Mesenchymal stem cell (in vitro differentiated cells and primary cell): ENCODE results near the gene NPLOC4.
A peak's percentile ranks its signal among the peaks of the same experiment; 100 is the strongest.
"Not testable (repeated sequence)": the region's sequence is repeated elsewhere in the genome, so short reads cannot be mapped to it uniquely, and the experiment has no call there.

Experiments used
- DNase-seq: peaks from one replicate; pipeline ENCODE4 v3.0.0-alpha.2; 2013
- H2AFZ ChIP-seq: one replicate; pipeline ENCODE4 v1.6.1; 2013; ENCODE audit warnings: low read depth, mild to moderate bottlenecking, control low read depth, inconsistent platforms, low read length, moderate library complexity
- H2AK5ac ChIP-seq: 2 replicates; pipeline ENCODE4 v1.6.1; 2013; ENCODE audit warnings: low read length, moderate library complexity, mild to moderate bottlenecking, inconsistent platforms; ENCODE audit not compliant: severe bottlenecking
- H2BK120ac ChIP-seq: one replicate; pipeline ENCODE4 v1.6.1; 2013; ENCODE audit warnings: low read depth, mild to moderate bottlenecking, inconsistent platforms, low read length, moderate library complexity
- H2BK12ac ChIP-seq, 2 experiments: one replicate each; pipeline ENCODE4 v1.6.1; 2013; ENCODE audit warnings: inconsistent platforms in 2 of 2, low read length in 2 of 2, mild to moderate bottlenecking in 2 of 2, moderate library complexity in 2 of 2, control low read depth in 1 of 2
- H2BK15ac ChIP-seq: one replicate; pipeline ENCODE4 v1.6.1; 2013; ENCODE audit warnings: mild to moderate bottlenecking, low read depth, inconsistent platforms; ENCODE audit not compliant: poor library complexity, severe bottlenecking
- H2BK5ac ChIP-seq: 2 replicates; pipeline ENCODE4 v1.6.1; 2013; ENCODE audit warnings: low read depth, mild to moderate bottlenecking, low read length, control low read depth, inconsistent platforms; ENCODE audit not compliant: poor library complexity, severe bottlenecking
- H3K14ac ChIP-seq, 2 experiments: one replicate each; pipeline ENCODE4 v1.6.1; 2013; ENCODE audit warnings: inconsistent platforms in 2 of 2, low read length in 2 of 2, control low read depth in 1 of 2, mild to moderate bottlenecking in 1 of 2, moderate library complexity in 1 of 2
- H3K18ac ChIP-seq, 2 experiments: one replicate each; pipeline ENCODE4 v1.6.1; 2013; ENCODE audit warnings: inconsistent platforms in 2 of 2, low read length in 2 of 2, control low read depth in 1 of 2, low read depth in 1 of 2, mild to moderate bottlenecking in 1 of 2
- H3K23ac ChIP-seq, 2 experiments: one replicate each; pipeline ENCODE4 v1.6.1; 2013; ENCODE audit warnings: inconsistent platforms in 2 of 2, low read length in 2 of 2, mild to moderate bottlenecking in 2 of 2, moderate library complexity in 2 of 2, control low read depth in 1 of 2
- H3K27ac ChIP-seq: 2 replicates; pipeline ENCODE4 v1.5.1; 2013; ENCODE audit warnings: mild to moderate bottlenecking, moderate library complexity, low read length, control low read depth, inconsistent platforms; ENCODE audit not compliant: poor library complexity, severe bottlenecking
- H3K27me3 ChIP-seq, 2 experiments: 2 replicates each; pipeline versions ENCODE4 v1.6.1 to v1.7.0; 2013; ENCODE audit warnings: low read length in 2 of 2, mild to moderate bottlenecking in 2 of 2, moderate library complexity in 2 of 2, control low read depth in 1 of 2, inconsistent platforms in 1 of 2; ENCODE audit not compliant: control insufficient read depth in 1 of 2, insufficient read depth in 1 of 2
- H3K36me3 ChIP-seq, 2 experiments: 2 replicates each; pipeline versions ENCODE4 v1.6.1 to v1.7.0; 2013; ENCODE audit warnings: low read length in 2 of 2, control low read depth in 1 of 2, inconsistent platforms in 1 of 2, low read depth in 1 of 2, mild to moderate bottlenecking in 1 of 2; ENCODE audit not compliant: insufficient read depth in 2 of 2, control insufficient read depth in 1 of 2
- H3K4ac ChIP-seq, 2 experiments: one replicate each; pipeline ENCODE4 v1.6.1; 2013; ENCODE audit warnings: inconsistent platforms in 2 of 2, low read length in 2 of 2, mild to moderate bottlenecking in 2 of 2, moderate library complexity in 2 of 2, control low read depth in 1 of 2, low read depth in 1 of 2
- H3K4me1 ChIP-seq: 2 replicates; pipeline ENCODE4 v1.6.1; 2013; ENCODE audit warnings: low read depth, low read length, control low read depth; ENCODE audit not compliant: control insufficient read depth, insufficient read depth
- H3K4me2 ChIP-seq: 2 replicates; pipeline ENCODE4 v1.6.1; 2013; ENCODE audit warnings: low read length, mild to moderate bottlenecking, inconsistent platforms; ENCODE audit not compliant: poor library complexity, severe bottlenecking
- H3K4me3 ChIP-seq, 2 experiments: 2 replicates each; pipeline versions ENCODE4 v1.5.1 to v1.7.0; 2013; ENCODE audit warnings: low read length in 2 of 2, mild to moderate bottlenecking in 2 of 2, control low read depth in 1 of 2, low read depth in 1 of 2; ENCODE audit not compliant: insufficient read depth in 1 of 2
- H3K79me1 ChIP-seq: replicated peaks from 2 replicates; pipeline ENCODE4 v1.6.1; 2013; ENCODE audit warnings: mild to moderate bottlenecking, control low read depth, low read length, inconsistent platforms; ENCODE audit not compliant: poor library complexity, severe bottlenecking
- H3K9ac ChIP-seq: 2 replicates; pipeline ENCODE4 v1.7.0; 2013; ENCODE audit warnings: mild to moderate bottlenecking, low read length, moderate library complexity
- H3K9me3 ChIP-seq: 2 replicates; pipeline ENCODE4 v1.7.0; 2013; ENCODE audit warnings: mild to moderate bottlenecking, low read length; ENCODE audit not compliant: control insufficient read depth
- H4K8ac ChIP-seq: one replicate; pipeline ENCODE4 v1.6.1; 2013; ENCODE audit warnings: inconsistent platforms, mild to moderate bottlenecking, low read length, moderate library complexity
- H4K91ac ChIP-seq: one replicate; pipeline ENCODE4 v1.6.1; 2013; ENCODE audit warnings: mild to moderate bottlenecking, low read length, inconsistent platforms
- whole genome bisulfite sequencing: methylation state at CpG from one replicate; pipeline ENCODE4 v1.1.7; 2013; ENCODE audit warnings: mixed read lengths; 5-methylcytosine and 5-hydroxymethylcytosine counted together

NPLOC4 gene

DNA sequence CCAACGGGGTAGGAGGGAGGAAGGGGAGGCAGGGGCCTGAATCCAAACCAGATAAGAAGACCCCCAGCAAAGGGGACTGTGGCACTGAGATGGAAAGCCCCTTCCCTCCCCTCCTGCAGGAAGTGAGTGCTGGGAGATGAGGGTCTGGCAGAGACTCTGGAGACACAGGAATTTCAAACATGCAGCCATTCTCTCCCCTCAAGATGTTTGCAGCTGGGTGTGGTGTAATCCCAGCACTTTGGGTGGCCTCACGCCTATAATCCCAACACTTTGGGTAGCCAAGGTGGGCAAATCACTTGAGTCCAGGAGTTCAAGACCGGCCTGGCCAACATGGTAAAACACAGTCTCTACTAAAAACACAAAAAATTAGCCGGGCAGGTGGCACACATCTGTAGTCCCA is 50.8 kb downstream of the NPLOC4 start:
- H3K23ac ChIP-seq = no peak overlapping the region
- no peak overlapping the region for H2BK15ac ChIP-seq
- H3K27me3 ChIP-seq = no peaks in the 10 kb centered on the region
- 74% methylated on average over 4 of the region's 4 CpGs for WGBS
- H3K4me2 ChIP-seq = no peak overlapping the region
- H3K4ac ChIP-seq = no peak overlapping the region
- H2BK12ac ChIP-seq = no peak overlapping the region
- H3K79me1 ChIP-seq = peaks cover 27% of the 10 kb centered on the region
- H2AK5ac ChIP-seq = no peak overlapping the region
- DNase-seq = no peak
- no peak overlapping the region for H2AFZ ChIP-seq
- H3K4me3 ChIP-seq = no peak overlapping the region
- H3K14ac ChIP-seq = no peak overlapping the region
- no peak overlapping the region for H2BK120ac ChIP-seq
- H2BK5ac ChIP-seq = no peak overlapping the region
- no peak overlapping the region for H4K91ac ChIP-seq
- H3K36me3 ChIP-seq = peaks cover 65 to 88% of the 10 kb centered on the region in 2 experiments
- H4K8ac ChIP-seq = no peak overlapping the region
- H3K4me1 ChIP-seq = peaks cover 18% of the 10 kb centered on the region
- no peaks in the 10 kb centered on the region for H3K9me3 ChIP-seq
- H3K9ac ChIP-seq = no peak overlapping the region
- H3K18ac ChIP-seq = no peak overlapping the region
- no peak overlapping the region for H3K27ac ChIP-seq

DNA sequence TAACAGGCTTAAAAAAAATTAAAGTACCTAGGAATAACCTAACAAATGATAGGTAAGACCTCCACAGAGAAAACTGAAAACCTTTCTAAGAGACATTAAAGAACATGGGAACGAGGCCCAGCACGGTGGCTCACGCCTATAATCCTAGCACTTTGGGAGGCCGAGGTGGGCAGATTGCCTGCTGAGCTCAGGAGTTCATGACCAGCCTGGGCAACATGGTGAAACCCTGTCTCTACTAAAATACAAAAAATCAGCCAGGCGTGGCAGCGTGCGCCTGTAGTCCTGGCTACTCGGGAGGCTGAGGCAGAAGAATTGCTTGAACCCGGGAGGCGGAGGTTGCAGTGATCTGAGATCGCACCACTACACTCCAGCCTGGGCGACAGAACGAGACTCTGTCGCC is 52.1 kb downstream of the NPLOC4 start:
- not testable (repeated sequence) for H3K9ac ChIP-seq, H3K9me3 ChIP-seq, H2BK5ac ChIP-seq, H3K27ac ChIP-seq, H4K91ac ChIP-seq, H2BK12ac ChIP-seq, H2BK15ac ChIP-seq, H3K23ac ChIP-seq, H3K14ac ChIP-seq, H3K4ac ChIP-seq, H3K18ac ChIP-seq, H2AFZ ChIP-seq, DNase-seq, H3K27me3 ChIP-seq, H3K4me2 ChIP-seq, H2AK5ac ChIP-seq, H3K4me3 ChIP-seq, H4K8ac ChIP-seq, H2BK120ac ChIP-seq
- WGBS = 98% methylated on average over 14 of the region's 14 CpGs
- peaks cover 30% of the 10 kb centered on the region for H3K4me1 ChIP-seq
- peaks cover 61 to 74% of the 10 kb centered on the region in 2 experiments for H3K36me3 ChIP-seq
- H3K79me1 ChIP-seq = peaks cover 23% of the 10 kb centered on the region

GRCh38 chr17:81583589-81584342 is 53.1 kb downstream of the NPLOC4 start:
- Histone ChIP-seq H3K79me1 (peaks cover 20% of the 10 kb centered on the region), H2BK15ac (no peak overlapping the region), H2BK5ac (no peak overlapping the region), H3K9me3 (no peaks in the 10 kb centered on the region), H3K4me3 (no peak overlapping the region), H3K9ac (no peak overlapping the region), H2AK5ac (peak overlapping the region; percentile 84), H2BK12ac (no peak overlapping the region), H3K4me1 (peaks cover 38% of the 10 kb centered on the region), H3K27me3 (no peaks in the 10 kb centered on the region), H4K8ac (no peak overlapping the region), H2BK120ac (no peak overlapping the region), H2AFZ (no peak overlapping the region), H3K4ac (no peak overlapping the region), H3K18ac (no peak overlapping the region), H3K27ac (peak overlapping the region; percentile 26), H3K14ac (no peak overlapping the region), H3K36me3 (peaks cover 60 to 76% of the 10 kb centered on the region in 2 experiments), H3K4me2 (no peak overlapping the region), H3K23ac (no peak overlapping the region), H4K91ac (no peak overlapping the region)
- 79% methylated on average over 5 of the region's 6 CpGs for WGBS
- peak; percentile 61 for DNase-seq

DNA sequence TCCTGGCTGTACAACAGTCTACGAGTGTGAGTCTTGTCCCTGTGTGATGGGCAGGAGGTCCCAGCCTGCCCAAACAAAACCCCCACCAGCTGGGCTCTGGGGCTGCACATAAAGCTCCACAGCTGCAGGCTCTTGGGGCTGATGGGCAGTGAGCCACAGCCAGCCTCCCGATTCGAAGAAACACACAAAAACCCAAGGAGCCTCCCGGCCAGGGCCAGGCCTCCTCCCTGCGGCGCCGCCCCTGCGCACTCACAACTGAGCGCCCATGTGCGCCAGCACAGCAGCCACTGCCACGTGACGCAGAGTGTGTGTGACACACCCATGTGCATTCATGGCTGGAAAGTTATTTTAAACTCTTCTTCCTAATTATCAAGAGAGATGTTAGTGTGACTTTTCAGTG is 54.2 kb downstream of the NPLOC4 start:
- Histone ChIP-seq H2BK15ac (no peak overlapping the region), H3K79me1 (peaks cover 15% of the 10 kb centered on the region), H2AFZ (no peak overlapping the region), H3K4ac (no peak overlapping the region), H3K4me2 (no peak overlapping the region), H3K4me1 (peaks cover 45% of the 10 kb centered on the region), H3K14ac (no peak overlapping the region), H3K27me3 (no peaks in the 10 kb centered on the region), H3K36me3 (peaks cover 59 to 75% of the 10 kb centered on the region in 2 experiments), H4K91ac (no peak overlapping the region), H4K8ac (no peak overlapping the region), H2BK5ac (no peak overlapping the region), H3K18ac (peak overlapping the region in 1 of 2 experiments; percentile 28), H2BK120ac (no peak overlapping the region), H2AK5ac (peak overlapping the region; percentile 2), H3K27ac (peak overlapping the region; percentile 41), H3K9ac (peak overlapping the region; percentile 73), H3K9me3 (no peaks in the 10 kb centered on the region), H3K4me3 (no peak overlapping the region), H2BK12ac (no peak overlapping the region), H3K23ac (no peak overlapping the region)
- 96% methylated on average over 12 of the region's 12 CpGs for WGBS
- DNase-seq = no peak
